ENCODE results near the gene CD6.

The CD6 gene

DNA sequence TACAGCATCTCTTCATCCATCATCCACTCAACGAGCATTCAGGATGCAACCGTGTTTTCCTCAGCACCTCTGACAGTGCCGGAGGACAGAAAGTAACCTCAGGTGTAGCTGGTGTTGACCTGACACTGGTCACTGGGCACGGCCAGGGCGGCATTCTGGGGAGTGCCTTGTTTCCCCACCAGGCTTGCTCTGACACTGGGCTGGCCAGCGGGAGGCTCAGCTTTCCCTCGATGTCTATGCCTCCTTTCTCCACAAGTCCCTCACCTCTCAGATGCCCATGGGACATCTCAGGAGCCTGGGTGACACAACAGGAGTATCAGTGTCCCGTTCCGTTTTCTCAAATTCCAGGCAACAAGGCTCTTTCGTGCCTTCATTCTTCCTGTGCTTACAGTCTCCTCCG lies 28.9 kb downstream of the CD6 start:
- Mint-ChIP-seq H3K27me3 (no peaks in the 10 kb centered on the region), H3K9me3 (no peaks in the 10 kb centered on the region), H3K4me3 (no peak overlapping the region), H3K27ac (peak overlapping the region in 1 of 2 donors; percentile 63), H3K4me1 (peaks cover 77% of the 10 kb centered on the region)
- ATAC-seq (no peak), DNase-seq (no peak)

DNA sequence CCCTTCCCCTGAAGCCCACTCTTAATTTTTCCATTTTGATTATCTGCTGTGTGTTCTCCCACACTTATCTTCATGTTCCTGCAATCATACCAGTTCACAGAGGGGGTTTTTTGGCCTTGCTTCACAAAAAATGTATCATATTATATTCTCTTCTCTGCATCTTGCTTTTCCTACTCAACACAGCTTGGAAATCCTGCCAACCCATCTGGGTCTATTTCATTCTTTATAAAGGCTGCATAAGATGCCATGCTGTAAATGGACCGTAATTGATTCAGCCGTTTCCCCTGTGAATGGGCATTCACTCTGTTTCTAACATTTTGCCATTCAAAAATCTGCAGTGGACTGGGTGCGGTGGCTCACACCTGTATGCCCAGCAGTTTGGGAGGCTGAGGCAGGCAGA lies 30.5 kb downstream of the CD6 start:
- DNase-seq (no peak), ATAC-seq (no peak)
- no peak overlapping the region for H3K4me3 Mint-ChIP-seq
- peak overlapping the region in 1 of 2 donors; percentile 60 for H3K27ac Mint-ChIP-seq
- H3K4me1 Mint-ChIP-seq = peaks cover 77% of the 10 kb centered on the region
- no peaks in the 10 kb centered on the region for H3K9me3 Mint-ChIP-seq
- H3K27me3 Mint-ChIP-seq = no peaks in the 10 kb centered on the region

GRCh38 chr11:61002598-61002997 lies 31.1 kb downstream of the CD6 start:
- Mint-ChIP-seq H3K4me1 (peaks cover 82% of the 10 kb centered on the region), H3K27me3 (no peaks in the 10 kb centered on the region), H3K27ac (peak overlapping the region; percentile 65 to 67), H3K9me3 (no peaks in the 10 kb centered on the region), H3K4me3 (no peak overlapping the region)
- DNase-seq (no peak), ATAC-seq (no peak)

- Mint-ChIP-seq H3K27ac (peak overlapping the region; percentile 45 to 89), H3K27me3 (no peaks in the 10 kb centered on the region), H3K4me3 (peak overlapping the region; percentile 30 to 76), H3K9me3 (no peaks in the 10 kb centered on the region), H3K4me1 (peaks cover 85% of the 10 kb centered on the region)
- ATAC-seq = peak; percentile 77
- peak in 1 of 2 donors; percentile 43 for DNase-seq
These were observed 32.7 kb downstream of the CD6 start for GRCh38 chr11:61004180-61004611.

- ATAC-seq (peak; percentile 63), DNase-seq (peak in 1 of 2 donors; percentile 31)
- H3K9me3 Mint-ChIP-seq = no peaks in the 10 kb centered on the region
- peak overlapping the region; percentile 30 to 76 for H3K4me3 Mint-ChIP-seq
- peak overlapping the region; percentile 66 to 89 for H3K27ac Mint-ChIP-seq
- H3K4me1 Mint-ChIP-seq = peaks cover 91% of the 10 kb centered on the region
- H3K27me3 Mint-ChIP-seq = no peaks in the 10 kb centered on the region
These were observed 33.3 kb downstream of the CD6 start for GRCh38 chr11:61004761-61005181.

DNA sequence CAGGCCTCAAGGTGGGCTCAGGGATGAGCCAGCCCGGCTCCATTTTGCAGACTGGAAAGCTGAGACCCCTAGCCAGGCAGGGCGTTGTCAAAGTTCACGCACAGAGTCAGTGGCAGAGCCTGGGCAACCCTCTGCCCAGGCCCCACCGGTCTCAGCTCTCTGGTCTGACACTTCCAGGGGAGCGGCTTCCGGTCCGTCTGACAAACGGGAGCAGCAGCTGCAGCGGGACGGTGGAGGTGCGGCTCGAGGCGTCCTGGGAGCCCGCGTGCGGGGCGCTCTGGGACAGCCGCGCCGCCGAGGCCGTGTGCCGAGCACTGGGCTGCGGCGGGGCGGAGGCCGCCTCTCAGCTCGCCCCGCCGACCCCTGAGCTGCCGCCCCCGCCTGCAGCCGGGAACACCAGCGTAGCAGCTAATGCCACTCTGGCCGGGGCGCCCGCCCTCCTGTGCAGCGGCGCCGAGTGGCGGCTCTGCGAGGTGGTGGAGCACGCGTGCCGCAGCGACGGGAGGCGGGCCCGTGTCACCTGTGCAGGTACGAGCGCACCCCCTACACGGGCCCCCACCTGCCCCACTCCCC lies 36.0 kb downstream of the CD6 start:
- Mint-ChIP-seq H3K27ac (peak overlapping the region in 1 of 2 donors; percentile 74), H3K27me3 (no peaks in the 10 kb centered on the region), H3K9me3 (no peaks in the 10 kb centered on the region), H3K4me3 (peak overlapping the region; percentile 54 to 69), H3K4me1 (peaks cover 91% of the 10 kb centered on the region)
- DNase-seq = no peak
- peak; percentile 25 for ATAC-seq

GRCh38 chr11:61007956-61008896 lies 36.7 kb downstream of the CD6 start:
- peaks cover 91% of the 10 kb centered on the region for H3K4me1 Mint-ChIP-seq
- no peak for ATAC-seq

GRCh38 chr11:61008971-61009370 lies 37.5 kb downstream of the CD6 start:
- Mint-ChIP-seq H3K27me3 (no peaks in the 10 kb centered on the region), H3K4me1 (peaks cover 90% of the 10 kb centered on the region), H3K9me3 (no peaks in the 10 kb centered on the region), H3K4me3 (no peak overlapping the region), H3K27ac (peak overlapping the region in 1 of 2 donors; percentile 91)
- no peak for ATAC-seq
- no peak for DNase-seq

More at GRCh38 chr11:61007956-61008896, 36.7 kb downstream of the CD6 start:
- peak overlapping the region; percentile 57 to 58 for H3K4me3 Mint-ChIP-seq
- peak overlapping the region; percentile 26 to 95 for H3K27ac Mint-ChIP-seq
- DNase-seq = no peak
- H3K9me3 Mint-ChIP-seq = no peaks in the 10 kb centered on the region
- H3K27me3 Mint-ChIP-seq = no peaks in the 10 kb centered on the region

GRCh38 chr11:61009392-61010275 lies 38.2 kb downstream of the CD6 start:
- H3K9me3 Mint-ChIP-seq = no peaks in the 10 kb centered on the region
- peak overlapping the region; percentile 16 to 91 for H3K27ac Mint-ChIP-seq
- H3K4me1 Mint-ChIP-seq = peaks cover 84% of the 10 kb centered on the region
- H3K27me3 Mint-ChIP-seq = no peaks in the 10 kb centered on the region
- no peak overlapping the region for H3K4me3 Mint-ChIP-seq
- no peak for ATAC-seq
- no peak for DNase-seq

- Mint-ChIP-seq H3K4me1 (peaks cover 80% of the 10 kb centered on the region), H3K27me3 (no peaks in the 10 kb centered on the region), H3K27ac (peak overlapping the region in 1 of 2 donors; percentile 56), H3K4me3 (no peak overlapping the region), H3K9me3 (no peaks in the 10 kb centered on the region)
- no peak for ATAC-seq
- DNase-seq = no peak
These were observed 39.2 kb downstream of the CD6 start for GRCh38 chr11:61010466-61011228.

DNA sequence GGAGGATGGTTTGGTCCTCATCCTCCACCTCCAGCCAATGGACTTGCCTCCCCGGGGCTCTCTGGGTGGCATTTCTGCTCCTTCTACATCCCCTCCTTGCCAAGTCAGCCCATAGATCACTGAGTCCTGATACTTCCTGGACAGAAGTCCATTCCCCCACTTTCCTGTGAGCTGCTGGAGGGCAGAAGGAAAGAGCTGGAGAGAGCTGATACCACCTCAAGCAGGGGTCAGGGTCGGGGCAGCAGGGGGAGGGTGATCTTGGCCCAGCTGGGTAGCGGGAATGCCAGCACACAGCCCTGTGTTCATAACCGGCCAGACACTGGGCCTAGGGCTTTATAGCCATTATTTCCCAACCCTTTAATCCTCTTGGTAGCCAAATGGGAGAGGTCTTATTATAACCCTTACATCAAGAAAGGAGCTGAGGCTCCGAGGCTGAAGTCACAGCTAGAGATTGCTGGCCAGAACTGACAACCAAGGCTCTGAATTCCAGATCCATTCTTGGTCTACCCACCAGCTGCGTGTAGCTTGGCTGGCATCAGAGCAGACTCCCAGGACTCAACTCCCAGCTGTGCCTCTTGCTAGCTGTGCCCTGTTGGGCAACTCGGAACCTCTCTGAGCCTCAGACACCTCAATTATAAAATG lies 39.9 kb downstream of the CD6 start:
- ATAC-seq (no peak), DNase-seq (no peak)
- Mint-ChIP-seq H3K4me1 (peaks cover 80% of the 10 kb centered on the region), H3K4me3 (no peak overlapping the region), H3K27ac (peak overlapping the region; percentile 19 to 56), H3K9me3 (no peaks in the 10 kb centered on the region), H3K27me3 (no peaks in the 10 kb centered on the region)

- DNase-seq (no peak), ATAC-seq (no peak)
- Mint-ChIP-seq H3K27ac (peak overlapping the region; percentile 82 to 96), H3K27me3 (no peaks in the 10 kb centered on the region), H3K4me3 (no peak overlapping the region), H3K9me3 (no peaks in the 10 kb centered on the region), H3K4me1 (peaks cover 80% of the 10 kb centered on the region)
These were observed 40.7 kb downstream of the CD6 start for GRCh38 chr11:61011950-61012736.

DNA sequence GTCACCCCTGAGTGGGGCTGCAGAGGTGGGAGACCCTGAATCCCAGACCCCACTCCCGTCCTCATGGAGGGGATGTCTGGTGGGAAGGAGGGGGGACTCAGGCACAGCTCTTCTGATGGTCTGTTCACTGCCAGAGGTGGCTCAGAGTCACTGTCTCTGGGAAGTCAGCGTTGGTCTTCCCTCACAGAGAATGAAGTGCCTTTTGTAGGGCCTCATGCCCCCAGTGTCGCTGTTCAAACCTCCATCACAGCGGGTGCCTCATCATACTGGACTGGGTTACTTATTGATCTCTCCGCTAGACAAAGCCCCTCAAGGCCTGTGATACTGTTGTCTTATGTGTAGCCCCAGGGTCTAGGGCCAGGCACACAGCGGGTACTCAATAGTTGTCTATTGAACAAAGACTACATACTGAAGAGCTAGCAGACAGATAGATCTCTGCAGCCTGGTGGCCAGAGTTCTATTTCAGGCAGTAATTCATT lies 41.3 kb downstream of the CD6 start:
- DNase-seq (no peak), ATAC-seq (no peak)
- H3K27ac Mint-ChIP-seq = peak overlapping the region; percentile 86 to 96
- no peaks in the 10 kb centered on the region for H3K27me3 Mint-ChIP-seq
- no peaks in the 10 kb centered on the region for H3K9me3 Mint-ChIP-seq
- H3K4me1 Mint-ChIP-seq = peaks cover 82% of the 10 kb centered on the region
- no peak overlapping the region for H3K4me3 Mint-ChIP-seq

Measured in stimulated activated naive CD8-positive, alpha-beta T cell treated with anti-CD3 and anti-CD28 coated beads, Interleukin-15, amount 100 ng/mL, for 72 hours (primary cell).